Memory B cell (primary cell): ENCODE results near the gene PSAP.
"Not testable (repeated sequence)": the region's sequence is repeated elsewhere in the genome, so short reads cannot be mapped to it uniquely, and the experiment has no call there.

Source experiments
- ATAC-seq: fragments of 150-1000 bp; cut with Tn5 transposase; 2 replicates; pipeline ENCODE4 v1.10.0; 2021; ENCODE audit warnings: low read depth, mild to moderate bottlenecking, moderate library complexity
- DNase-seq, 2 donors: peaks; one replicate each; pipeline ENCODE4 v3.0.0; 2022; ENCODE audit warnings: low spot score in 2 of 2
- H3K27ac Mint-ChIP-seq: one replicate; pipeline ENCODE4 v1.8.0; 2022; ENCODE audit warnings: mild to moderate bottlenecking, moderate library complexity, mixed read lengths
- H3K27me3 Mint-ChIP-seq: one replicate; pipeline ENCODE4 v1.8.0; 2022; ENCODE audit warnings: mixed read lengths
- H3K36me3 Mint-ChIP-seq: one replicate; pipeline ENCODE4 v1.8.0; 2022; ENCODE audit warnings: mild to moderate bottlenecking, mixed read lengths
- H3K4me1 Mint-ChIP-seq: one replicate; pipeline ENCODE4 v1.8.0; 2022; ENCODE audit warnings: mixed read lengths
- H3K4me3 Mint-ChIP-seq: one replicate; pipeline ENCODE4 v1.8.0; 2022; ENCODE audit warnings: mild to moderate bottlenecking, moderate library complexity, mixed read lengths
- H3K9me3 Mint-ChIP-seq: one replicate; pipeline ENCODE4 v1.8.0; 2022; ENCODE audit warnings: mixed read lengths

PSAP gene

DNA sequence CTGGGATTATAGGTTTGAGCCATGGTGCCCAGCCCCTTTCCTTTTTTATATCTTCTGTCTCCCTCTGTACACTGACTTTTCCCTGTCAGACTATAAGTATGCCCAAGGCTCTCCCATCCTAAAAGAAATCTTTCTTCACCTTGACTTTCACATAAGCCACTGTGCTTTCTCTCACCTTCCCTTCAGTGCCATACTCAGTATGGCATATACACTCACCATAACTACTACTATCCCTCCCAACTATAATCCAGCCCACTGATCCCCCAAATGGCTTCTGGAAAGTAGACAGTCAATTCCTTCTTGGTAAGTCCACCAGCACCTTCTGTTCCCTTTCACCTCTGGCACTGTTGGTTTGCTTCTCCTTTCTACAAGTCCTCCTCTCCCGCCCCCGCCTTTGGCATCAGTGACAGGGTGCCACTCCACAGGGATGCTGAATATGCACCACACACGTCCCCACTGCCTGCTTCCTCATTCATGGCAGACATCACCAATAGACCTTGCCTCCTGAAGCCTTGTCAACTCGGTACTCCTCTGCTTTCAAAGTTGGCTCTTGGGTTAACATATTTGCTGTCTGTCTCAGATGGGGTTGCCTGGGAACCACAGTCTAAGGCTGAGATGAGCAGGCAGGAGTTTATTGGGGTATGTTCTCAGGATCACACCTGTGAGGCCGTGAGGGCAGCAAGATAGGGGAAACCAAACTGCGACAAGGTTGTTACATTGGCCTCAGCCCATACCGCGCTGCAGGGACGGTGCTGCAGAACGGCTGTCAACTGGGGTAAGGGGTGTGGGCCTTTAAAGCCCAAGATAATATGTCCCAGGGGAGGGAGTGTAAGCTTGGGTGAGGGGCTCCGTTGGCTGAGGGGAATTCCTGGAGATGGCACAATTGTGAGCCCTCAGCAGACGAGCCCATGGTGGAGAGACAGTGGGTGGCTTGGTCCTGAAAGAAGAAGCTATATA lies 7.2 kb upstream of the PSAP start:
- Mint-ChIP-seq H3K4me1 (peaks cover 27% of the 10 kb centered on the region), H3K9me3 (no peaks in the 10 kb centered on the region), H3K36me3 (no peaks in the 10 kb centered on the region), H3K27me3 (no peaks in the 10 kb centered on the region), H3K27ac (no peak overlapping the region), H3K4me3 (no peak overlapping the region)
- ATAC-seq (no peak), DNase-seq (no peak)

DNA sequence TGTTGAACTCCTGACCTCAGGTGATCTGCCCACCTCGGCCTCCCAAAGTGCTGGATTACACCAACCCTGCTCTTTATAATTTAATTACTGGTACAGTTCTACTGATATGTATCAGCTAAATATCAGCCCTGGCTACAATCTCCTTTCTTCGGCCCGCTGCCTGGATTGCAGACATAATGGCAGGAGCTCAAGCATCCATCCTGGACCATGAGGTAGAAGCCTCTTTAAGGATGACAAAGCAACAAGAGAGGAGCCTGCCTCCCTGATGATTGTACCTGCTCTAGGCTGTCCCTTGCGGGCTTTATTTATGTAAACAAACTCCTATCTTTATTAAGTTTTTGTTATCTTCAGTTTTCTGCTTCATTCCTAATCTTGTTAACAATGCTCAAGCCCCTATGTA lies 5.6 kb upstream of the PSAP start:
- Mint-ChIP-seq H3K4me1 (peaks cover 38% of the 10 kb centered on the region), H3K4me3 (no peak overlapping the region), H3K36me3 (no peaks in the 10 kb centered on the region), H3K27ac (no peak overlapping the region), H3K9me3 (no peaks in the 10 kb centered on the region), H3K27me3 (no peaks in the 10 kb centered on the region)
- no peak for ATAC-seq
- DNase-seq: no peak

DNA sequence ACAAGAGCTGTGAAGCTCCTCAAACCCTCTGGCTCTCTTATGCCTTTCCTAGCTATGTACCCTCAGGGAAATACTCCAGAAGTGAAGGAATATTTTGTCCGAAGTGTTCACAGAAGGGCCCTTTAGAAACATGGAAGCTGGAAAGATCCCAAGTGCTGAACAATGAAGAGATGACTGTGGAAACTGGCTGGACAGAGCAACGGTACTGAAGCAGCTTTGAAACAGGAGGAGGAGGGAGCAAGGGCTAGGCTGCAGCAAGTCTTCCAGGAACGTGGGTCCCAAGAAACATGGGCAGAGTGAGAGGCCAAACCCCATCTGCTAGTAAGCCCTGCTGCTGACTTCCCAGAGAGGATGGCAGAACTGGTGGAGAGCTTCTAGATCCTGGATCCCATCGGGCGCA lies 3.0 kb upstream of the PSAP start:
- Mint-ChIP-seq H3K27me3 (no peaks in the 10 kb centered on the region), H3K27ac (peak overlapping the region; percentile 7), H3K4me1 (peaks cover 42% of the 10 kb centered on the region), H3K4me3 (no peak overlapping the region), H3K9me3 (no peaks in the 10 kb centered on the region), H3K36me3 (peaks cover 2% of the 10 kb centered on the region)
- DNase-seq (no peak), ATAC-seq (no peak)

DNA sequence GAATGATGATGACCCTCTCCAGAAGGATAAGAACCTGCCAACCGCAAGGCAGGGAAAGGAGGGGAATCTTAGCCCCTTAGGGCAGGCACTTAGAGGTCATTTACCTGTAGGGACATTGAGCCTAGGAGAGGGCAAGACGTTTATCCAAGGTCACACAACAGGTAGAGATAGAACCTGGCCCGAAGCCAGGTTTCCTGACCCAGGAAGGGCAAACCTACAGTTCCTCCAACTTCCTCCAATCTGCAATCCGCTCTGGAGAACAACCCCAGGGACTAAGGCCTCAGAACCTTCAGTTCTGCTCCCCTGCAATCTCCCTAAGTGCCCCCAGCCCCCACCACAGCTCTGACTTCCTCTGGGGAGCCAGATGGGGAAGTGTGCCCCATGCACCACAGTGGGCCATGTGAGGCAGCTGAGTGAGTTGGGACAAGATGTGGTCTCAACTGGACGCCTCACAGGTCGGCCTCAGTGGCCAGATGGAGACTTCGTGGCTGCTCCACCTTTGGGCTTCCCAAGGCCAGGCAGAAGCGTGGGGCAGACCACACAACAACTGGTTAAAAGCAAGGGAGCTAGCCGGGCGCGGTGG lies 1.4 kb upstream of the PSAP start:
- Mint-ChIP-seq H3K27ac (no peak overlapping the region), H3K36me3 (peaks cover 2% of the 10 kb centered on the region), H3K4me1 (peaks cover 48% of the 10 kb centered on the region), H3K27me3 (no peaks in the 10 kb centered on the region), H3K9me3 (no peaks in the 10 kb centered on the region), H3K4me3 (peak overlapping the region; percentile 45)
- DNase-seq (no peak), ATAC-seq (peak; percentile 21)

GRCh38 chr10:71851465-71852095 lies 529 bp upstream of the PSAP start:
- H3K9me3 Mint-ChIP-seq, H3K36me3 Mint-ChIP-seq, H3K27me3 Mint-ChIP-seq, DNase-seq, ATAC-seq: not testable (repeated sequence)
- Mint-ChIP-seq H3K4me3 (peak overlapping the region; percentile 85), H3K27ac (peak overlapping the region; percentile 80), H3K4me1 (peaks cover 53% of the 10 kb centered on the region)

- no peak for ATAC-seq
- Mint-ChIP-seq H3K27ac (peak overlapping the region; percentile 80), H3K27me3 (no peaks in the 10 kb centered on the region), H3K36me3 (peaks cover 4% of the 10 kb centered on the region), H3K4me1 (peaks cover 51% of the 10 kb centered on the region), H3K4me3 (peak overlapping the region; percentile 85), H3K9me3 (no peaks in the 10 kb centered on the region)
- no peak for DNase-seq
Measured at GRCh38 chr10:71850021-71850742, 869 bp downstream of the PSAP start.

- H3K9me3 Mint-ChIP-seq: no peaks in the 10 kb centered on the region
- H3K27me3 Mint-ChIP-seq: no peaks in the 10 kb centered on the region
- H3K4me3 Mint-ChIP-seq: peak overlapping the region; percentile 85
- H3K4me1 Mint-ChIP-seq: peaks cover 53% of the 10 kb centered on the region
- peak overlapping the region; percentile 80 for H3K27ac Mint-ChIP-seq
- ATAC-seq (no peak), DNase-seq (no peak)
- H3K36me3 Mint-ChIP-seq: peaks cover 4% of the 10 kb centered on the region
Measured at GRCh38 chr10:71849461-71849908, 1.6 kb downstream of the PSAP start.

GRCh38 chr10:71848325-71849275 lies 2.5 kb downstream of the PSAP start:
- peak overlapping the region; percentile 29 for H3K4me3 Mint-ChIP-seq
- ATAC-seq: no peak

GRCh38 chr10:71847418-71847817 lies 3.6 kb downstream of the PSAP start:
- no peaks in the 10 kb centered on the region for H3K27me3 Mint-ChIP-seq
- H3K36me3 Mint-ChIP-seq: peaks cover 4% of the 10 kb centered on the region
- peaks cover 63% of the 10 kb centered on the region for H3K4me1 Mint-ChIP-seq
- ATAC-seq: no peak
- no peak overlapping the region for H3K4me3 Mint-ChIP-seq
- H3K9me3 Mint-ChIP-seq: no peaks in the 10 kb centered on the region
- peak overlapping the region; percentile 38 for H3K27ac Mint-ChIP-seq
- no peak for DNase-seq

More at GRCh38 chr10:71848325-71849275, 2.5 kb downstream of the PSAP start:
- Mint-ChIP-seq H3K36me3 (peaks cover 4% of the 10 kb centered on the region), H3K27ac (peak overlapping the region; percentile 76), H3K4me1 (peaks cover 54% of the 10 kb centered on the region), H3K27me3 (no peaks in the 10 kb centered on the region), H3K9me3 (no peaks in the 10 kb centered on the region)
- no peak for DNase-seq

- no peak for DNase-seq
Measured at GRCh38 chr10:71846816-71847215, 4.2 kb downstream of the PSAP start.

DNA sequence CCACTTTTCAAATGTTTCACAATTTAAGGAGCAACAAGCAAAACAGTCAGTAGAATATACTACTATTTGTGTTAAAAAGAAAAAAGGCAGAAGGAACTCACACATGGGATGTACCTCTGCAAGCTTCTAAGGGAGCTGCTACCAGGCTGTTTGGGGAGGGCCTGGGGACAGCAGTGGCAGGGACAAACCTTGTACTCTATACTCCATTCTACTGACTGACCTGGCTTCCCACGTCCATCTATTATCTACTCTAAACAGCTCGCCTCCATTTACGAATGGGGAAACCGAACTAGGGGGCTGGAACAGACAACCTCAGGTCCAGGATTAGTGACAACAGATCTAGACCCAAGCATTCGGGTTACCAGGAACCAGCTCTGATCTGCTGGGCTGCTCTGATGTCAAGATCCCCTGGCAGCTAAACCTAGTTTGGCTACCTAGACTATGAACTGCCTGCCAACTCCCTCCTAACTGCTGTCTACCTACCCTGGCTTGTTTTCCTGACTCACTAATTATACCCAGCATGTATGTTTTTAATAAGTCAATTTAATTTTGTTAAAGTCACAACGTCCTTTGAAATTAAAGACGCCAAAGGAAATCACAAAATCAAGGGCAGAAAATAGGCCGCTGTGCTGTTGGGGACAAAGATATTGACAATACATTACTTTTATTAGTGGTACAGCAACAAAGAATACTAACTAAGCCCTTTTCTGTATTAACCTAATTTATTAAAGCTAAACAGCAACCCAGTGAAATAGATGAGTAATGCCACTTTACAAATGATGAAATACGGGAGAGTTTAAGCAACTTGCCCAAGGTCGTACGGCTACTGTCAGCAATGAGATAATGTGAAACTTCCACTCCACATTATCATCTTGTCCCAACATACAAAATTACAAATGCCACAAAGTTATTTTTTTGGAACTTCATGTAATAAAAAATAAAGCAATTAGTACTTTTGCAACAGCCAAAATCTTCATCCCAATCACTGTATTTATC lies 5.3 kb downstream of the PSAP start:
- H3K27me3 Mint-ChIP-seq: no peaks in the 10 kb centered on the region
- peak overlapping the region; percentile 31 for H3K27ac Mint-ChIP-seq
- DNase-seq (no peak), ATAC-seq (no peak)
- H3K36me3 Mint-ChIP-seq: peaks cover 4% of the 10 kb centered on the region
- no peaks in the 10 kb centered on the region for H3K9me3 Mint-ChIP-seq
- peaks cover 54% of the 10 kb centered on the region for H3K4me1 Mint-ChIP-seq
- no peak overlapping the region for H3K4me3 Mint-ChIP-seq

More at GRCh38 chr10:71846816-71847215, 4.2 kb downstream of the PSAP start:
- ATAC-seq: no peak
- H3K27me3 Mint-ChIP-seq: no peaks in the 10 kb centered on the region
- no peak overlapping the region for H3K27ac Mint-ChIP-seq
- peaks cover 60% of the 10 kb centered on the region for H3K4me1 Mint-ChIP-seq
- peaks cover 4% of the 10 kb centered on the region for H3K36me3 Mint-ChIP-seq
- H3K4me3 Mint-ChIP-seq: peak overlapping the region; percentile 0
- H3K9me3 Mint-ChIP-seq: no peaks in the 10 kb centered on the region

- H3K4me3 Mint-ChIP-seq: no peak overlapping the region
- DNase-seq (no peak), ATAC-seq (no peak)
- no peaks in the 10 kb centered on the region for H3K9me3 Mint-ChIP-seq
- peak overlapping the region; percentile 31 for H3K27ac Mint-ChIP-seq
- H3K27me3 Mint-ChIP-seq: no peaks in the 10 kb centered on the region
- peaks cover 2% of the 10 kb centered on the region for H3K36me3 Mint-ChIP-seq
- peaks cover 55% of the 10 kb centered on the region for H3K4me1 Mint-ChIP-seq
Measured at GRCh38 chr10:71844695-71845094, 6.4 kb downstream of the PSAP start.
